GM18507 (cell line): ENCODE data around the gene GALNS.

ENCODE experiments used
- DNase-seq: peaks from one replicate; pipeline ENCODE4 v3.0.0; 2011; ENCODE audit warnings: low read depth; ENCODE audit not compliant: insufficient read length; ENCODE audit errors: extremely low spot score
- FAIRE-seq: peaks from 2 replicates; lab custom pipeline; 2011; peaks lifted over from hg19 to GRCh38; lab: Jason Lieb, UNC

Gene GALNS

DNA sequence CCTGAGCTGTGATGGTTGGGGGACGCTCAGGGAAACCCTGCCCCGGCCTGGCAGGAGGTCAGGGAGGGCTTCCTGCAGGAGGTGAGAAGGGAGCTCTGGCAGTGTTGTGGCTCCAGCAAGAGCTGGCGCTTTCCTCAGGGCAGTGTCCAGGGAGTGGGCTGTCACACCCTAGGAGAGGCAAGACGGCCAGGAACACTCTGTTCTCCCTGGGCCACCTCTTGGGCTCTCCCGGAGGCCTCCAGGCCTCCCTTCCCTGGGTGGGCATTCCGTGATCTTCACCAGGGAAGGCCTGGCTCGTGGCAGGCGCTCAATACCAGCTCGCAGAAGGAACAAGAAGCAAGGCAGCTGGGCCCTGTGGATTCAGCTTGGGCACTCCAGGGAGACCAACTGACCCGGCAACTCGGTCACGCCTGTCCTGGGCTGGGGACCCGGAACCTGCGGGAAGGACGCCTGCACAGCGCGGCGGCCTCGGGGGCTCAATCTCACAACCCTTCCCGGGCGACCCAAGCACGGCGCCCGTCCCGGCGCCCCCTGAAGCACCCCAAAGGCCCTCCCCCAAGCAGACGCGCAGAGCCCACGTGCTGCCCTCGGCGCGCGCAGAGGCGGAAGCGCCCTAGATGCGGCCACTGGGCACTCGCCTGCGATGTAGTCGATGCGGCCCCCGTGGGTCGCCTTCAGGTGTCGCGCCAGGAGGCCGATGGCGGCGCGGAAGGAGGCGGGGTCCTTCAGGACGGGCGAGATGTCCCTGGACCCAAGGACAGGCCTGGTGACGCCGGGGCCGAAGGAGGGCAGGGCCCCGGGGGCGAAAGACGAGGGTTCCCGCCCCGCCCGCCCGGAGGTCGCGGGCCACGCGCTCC is 45.6 kb downstream of the GALNS start:
- peak; percentile 18 for FAIRE-seq
- DNase-seq, result no peak

DNA sequence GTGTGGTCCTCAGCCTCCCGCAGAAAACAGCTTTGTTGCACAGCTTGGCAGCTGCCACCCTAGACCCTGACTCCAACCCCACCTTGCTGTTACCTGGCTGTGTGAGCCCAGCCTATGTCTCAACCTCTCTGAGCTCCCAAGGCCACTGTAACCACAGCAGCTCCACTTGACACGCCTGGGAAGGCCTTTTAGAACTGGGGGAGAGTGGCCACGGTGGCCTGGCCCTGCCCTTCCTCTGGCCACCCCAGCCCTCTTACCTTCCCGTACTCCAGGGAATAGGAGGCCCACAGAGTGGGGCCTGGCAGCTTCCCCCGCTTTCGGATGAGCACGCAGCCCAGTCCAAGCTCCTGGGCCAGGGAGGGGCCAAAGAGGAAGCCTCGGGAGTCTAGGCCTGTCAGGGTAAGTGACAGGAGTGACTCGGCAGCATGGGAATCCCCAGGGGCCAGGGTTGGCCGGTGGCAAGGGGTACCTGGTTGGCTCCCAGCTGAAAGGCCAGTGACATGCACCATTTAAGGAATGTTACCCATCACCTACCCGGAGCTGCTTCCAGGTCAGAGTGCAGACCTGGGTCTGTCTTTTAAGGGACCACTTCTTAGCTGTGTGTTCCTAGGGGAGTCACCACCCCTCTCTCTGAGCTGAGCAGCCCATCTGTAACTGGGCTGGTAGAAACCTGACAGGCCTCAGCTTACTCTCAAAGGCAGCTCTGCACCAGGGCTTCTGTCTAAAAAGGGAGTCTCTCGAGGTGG is 46.4 kb downstream of the GALNS start:
- FAIRE-seq, result no peak
- no peak for DNase-seq

DNA sequence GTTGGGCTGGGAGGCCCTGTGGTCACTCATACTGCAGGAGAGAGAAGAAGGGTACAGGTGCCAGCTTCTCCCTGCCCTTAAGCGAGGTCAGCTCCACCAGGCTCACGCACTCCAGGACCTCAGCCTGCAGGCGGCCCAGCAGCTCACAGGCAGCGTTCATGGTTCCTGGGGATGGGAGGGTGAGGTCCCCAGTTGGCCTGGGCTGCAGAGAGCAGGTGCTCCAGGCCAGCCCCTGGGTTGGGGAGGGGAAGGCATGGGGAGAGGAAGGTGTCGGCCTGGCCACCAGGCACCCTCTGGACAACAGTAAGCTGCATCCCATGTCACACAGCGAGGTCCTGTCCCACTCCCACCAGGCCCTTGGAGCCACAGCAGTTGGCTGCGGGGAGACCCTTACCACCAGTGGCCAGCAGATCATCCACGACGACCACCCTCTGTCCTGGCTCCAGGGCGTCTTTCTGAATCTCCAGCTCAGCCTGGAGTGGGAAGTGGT is 47.0 kb downstream of the GALNS start:
- DNase-seq (no peak), FAIRE-seq (no peak)

DNA sequence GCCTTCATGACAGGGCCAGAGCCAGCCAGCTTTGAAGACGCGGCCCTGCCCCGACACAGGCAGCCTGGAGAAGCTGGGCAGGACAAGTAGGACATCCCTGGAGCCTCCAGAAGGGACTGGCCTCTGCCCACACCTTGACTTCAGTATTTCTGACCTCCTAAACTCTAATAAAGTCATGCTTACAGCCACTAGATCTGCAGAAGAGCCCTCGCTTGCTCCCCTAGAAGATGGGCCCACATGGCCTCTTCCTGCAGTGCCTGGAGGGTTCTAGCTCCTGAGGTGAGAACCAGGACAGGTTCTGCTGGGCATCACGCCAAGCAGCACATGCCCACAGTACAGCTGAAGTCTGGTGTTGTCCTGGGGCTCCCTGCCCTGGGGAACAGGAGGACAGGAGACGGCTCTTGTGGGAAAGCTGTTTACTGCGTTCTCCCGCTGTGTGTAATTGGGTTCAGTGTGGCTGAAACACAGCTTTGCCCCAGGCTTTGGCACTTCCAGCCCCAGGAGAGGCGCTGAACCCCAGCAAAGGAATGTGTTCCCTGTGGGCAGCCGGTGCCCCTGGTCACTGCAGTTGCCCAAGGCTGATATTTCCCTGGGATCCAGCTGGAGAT is 47.6 kb downstream of the GALNS start:
- FAIRE-seq (no peak), DNase-seq (no peak)

DNA sequence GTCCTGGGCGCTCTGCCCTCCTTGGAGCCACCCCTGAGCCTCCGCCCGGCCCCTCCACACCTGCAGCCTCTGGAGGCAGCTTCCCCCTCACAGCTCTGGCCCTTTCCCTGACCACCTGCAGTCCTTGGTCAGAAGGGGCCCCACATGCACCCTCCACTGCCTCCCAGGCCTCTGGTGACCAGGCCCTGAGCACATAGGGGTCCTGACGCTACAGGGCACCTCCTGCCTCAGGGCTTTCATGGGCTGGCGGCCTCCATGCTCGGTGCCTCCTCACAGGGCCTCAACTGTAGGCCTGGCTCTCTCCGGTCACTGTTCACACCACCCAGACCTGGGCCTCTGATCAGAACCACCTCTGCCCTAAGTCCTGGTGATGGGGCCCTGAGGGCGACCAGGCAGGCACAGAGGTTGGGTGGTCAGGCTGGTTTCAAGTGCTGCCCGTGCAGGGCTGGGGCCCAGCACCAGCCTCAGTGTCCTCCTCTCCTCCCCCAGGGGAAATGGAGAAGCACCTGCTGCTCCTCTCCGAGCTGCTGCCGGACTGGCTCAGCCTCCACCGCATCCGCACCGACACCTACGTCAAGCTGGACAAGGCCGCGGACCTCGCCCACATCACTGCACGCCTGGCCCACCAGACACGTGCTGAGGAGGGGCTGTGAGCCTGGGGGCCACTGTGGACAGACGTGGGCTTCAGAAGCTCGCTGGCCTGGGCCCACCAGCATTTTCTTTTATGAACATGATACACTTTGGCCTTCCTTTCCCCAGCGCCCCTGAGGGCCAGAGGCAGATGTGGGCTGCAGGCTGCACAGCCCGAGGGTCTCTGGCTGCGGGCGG is 48.9 kb downstream of the GALNS start:
- FAIRE-seq (no peak), DNase-seq (no peak)

DNA sequence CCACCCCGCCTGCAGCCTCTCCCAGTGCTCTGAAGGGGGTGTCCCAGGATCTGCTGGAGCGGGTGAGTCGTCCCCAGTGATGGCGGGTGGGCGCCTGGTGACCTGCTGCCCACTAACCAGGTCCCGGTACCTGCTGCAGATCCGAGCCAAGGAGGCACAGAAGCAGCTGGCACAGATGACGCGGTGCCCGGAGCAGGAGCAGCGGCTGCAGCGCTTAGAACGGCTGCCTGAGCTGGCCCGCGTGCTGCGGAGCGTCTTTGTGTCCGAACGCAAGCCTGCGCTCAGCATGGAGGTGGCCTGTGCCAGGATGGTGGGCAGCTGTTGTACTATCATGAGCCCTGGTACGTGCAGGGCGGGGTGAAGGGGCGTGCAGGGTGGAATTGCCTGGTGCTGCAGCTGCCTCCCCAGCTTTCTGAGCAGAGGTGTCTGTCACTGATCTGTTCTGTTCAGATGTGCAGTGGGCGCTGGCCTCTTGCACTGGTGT is 49.6 kb downstream of the GALNS start:
- DNase-seq (no peak), FAIRE-seq (no peak)

DNA sequence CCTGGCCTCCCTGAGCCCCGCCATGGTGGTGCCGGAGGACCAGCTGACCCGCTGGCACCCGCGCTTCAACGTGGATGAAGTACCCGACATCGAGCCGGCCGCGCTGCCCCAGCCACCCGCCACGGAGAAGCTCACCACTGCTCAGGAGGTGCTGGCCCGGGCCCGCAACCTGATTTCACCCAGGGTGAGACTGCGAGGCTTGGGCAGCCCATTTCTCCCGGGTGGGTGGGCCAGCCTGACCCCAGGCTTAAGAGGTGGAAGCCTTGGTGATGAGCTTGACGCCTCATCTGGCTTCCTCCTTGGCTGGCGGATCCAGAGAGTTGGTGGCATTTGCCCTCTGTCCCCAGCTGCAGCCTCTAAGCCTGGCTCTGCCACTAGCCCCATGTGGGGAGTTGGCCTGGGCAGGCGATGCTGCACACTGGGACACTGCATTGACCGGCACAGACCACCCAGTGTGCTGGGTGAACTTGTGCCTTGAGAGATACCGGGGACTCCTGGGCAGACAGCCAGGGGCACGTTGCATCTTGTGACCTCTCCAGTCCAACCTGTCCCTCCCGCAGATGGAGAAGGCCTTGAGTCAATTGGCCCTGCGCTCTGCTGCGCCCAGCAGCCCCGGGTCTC is 50.1 kb downstream of the GALNS start:
- DNase-seq (no peak), FAIRE-seq (no peak)

DNA sequence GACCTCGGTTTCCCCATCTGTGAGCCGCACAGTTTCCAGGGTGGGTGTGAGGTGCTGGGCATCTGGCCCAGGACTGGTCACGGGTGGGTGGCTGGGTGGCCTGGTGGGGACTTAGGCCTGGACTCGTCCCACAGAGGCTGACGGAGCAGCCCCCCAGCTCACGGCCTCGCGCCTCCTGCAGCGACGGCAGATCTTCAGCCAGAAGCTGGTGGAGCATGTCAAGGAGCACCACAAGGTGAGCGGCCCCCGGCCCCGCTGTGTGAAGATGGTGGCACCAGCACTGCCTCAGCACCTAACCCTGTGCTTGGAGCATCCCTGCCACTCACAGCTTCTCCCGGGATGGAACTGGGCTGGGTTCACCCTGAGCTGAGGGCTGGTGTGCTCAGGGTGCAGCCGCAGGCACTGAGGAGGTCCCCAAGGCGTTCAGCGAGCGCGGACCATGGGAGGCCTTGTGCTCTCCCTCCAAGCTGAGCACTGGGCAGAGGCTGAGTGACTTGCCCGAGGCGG is 50.8 kb downstream of the GALNS start:
- DNase-seq, result no peak
- FAIRE-seq, result no peak

DNA sequence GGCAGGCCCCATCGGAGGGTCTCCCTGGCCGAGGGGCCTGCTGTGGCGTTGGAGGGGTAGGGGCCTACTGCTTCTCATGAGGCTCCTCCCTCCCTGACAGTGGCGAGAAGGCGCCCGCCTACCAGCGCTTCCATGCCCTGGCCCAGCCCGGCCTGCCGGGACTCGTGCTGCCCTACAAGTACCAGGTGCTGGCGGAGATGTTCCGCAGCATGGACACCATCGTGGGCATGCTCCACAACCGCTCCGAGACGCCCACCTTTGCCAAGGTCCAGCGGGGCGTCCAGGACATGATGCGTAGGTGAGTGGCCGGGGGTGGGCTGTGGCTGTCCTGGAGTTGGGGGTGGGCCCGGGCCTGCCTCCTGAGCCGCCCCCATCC is 51.4 kb downstream of the GALNS start:
- FAIRE-seq (no peak), DNase-seq (no peak)

DNA sequence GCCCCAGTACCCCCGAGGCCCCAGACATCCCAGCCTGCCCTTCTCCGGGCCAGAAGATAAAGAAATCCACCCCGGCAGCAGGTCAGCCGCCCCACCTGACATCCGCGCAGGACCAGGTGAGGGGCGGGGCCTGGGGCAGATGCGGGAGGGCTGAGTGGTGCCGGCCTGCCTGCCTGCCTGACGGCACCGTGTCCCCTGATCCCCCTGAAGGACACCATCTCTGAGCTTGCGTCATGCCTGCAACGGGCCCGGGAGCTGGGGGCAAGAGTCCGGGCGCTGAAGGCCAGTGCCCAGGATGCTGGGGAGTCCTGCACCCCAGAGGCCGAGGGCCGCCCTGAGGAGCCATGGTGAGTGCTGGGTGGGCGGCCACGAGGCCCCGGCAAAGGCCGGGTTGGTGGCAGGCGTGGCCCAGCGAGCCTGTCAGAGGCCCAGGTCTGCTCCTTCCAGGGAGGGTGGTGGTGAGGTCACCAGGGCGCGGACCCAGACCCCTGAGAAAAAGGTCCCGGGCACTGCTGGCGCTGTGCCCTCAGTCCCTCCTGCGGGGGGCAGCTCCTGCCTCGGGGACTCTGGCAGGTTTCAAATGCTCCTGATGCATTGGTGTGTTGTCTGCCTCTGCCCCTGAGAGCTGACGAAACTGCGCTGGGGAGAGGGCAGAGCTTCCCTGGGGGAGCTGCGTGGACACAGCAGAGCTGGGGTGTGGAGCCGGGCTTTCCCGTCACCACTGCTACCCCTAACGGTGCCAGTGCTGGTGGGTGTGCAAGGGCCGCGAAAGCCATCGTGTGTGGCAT is 52.0 kb downstream of the GALNS start:
- no peak for FAIRE-seq

DNA sequence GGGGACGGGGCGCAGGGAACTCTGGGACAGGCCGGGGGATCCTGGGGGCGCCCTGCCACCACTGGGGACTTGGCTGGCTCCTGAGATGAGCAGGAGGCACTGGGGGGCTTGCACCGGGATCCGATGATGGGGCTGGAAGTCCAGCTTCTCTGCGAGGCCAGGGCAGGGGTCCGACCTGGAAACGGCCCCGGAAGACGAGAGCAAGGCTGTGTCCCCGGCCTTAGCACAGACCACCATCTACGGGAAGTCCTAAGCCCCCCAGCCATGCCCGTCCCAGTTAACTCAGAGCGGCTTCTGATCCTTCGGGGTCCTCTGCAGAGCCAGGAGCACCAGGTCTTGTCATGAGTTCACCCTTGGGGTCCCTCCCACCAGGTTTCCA is 52.6 kb downstream of the GALNS start:
- no peak for FAIRE-seq

More for the DNA sequence above, 52.0 kb downstream of the GALNS start:
- DNase-seq, result no peak

DNA sequence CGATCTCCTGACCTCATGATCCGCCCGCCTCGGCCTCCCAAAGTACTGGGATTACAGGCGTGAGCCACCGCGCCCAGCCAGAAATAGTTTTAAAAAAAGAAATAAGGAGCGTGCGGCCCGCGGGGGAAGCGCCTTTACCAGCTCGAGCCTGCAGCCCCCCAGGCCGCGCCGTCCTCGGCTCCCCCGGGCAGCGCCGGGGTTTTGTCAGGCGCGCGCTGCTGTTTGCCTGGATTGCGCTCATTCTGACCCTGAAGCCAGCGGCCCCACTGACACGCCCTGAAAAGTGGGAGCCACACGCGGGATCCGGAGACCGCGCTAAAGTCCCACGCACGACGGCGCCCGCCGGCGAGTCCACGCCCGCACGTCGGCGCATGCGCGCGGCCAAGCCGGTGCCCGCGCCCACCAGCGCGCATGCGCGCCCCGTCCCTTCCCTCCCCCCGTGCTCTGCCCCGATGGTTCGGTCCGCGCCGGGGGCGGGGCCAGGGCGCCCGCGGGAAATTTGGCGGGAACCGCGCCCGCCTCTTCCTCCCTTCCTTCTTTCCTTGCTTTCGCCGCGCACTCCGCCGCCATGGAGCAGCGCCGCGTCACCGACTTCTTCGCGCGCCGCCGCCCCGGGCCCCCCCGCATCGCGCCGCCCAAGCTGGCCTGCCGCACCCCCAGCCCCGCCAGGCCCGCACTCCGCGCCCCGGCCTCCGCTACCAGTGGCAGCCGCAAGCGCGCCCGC is 53.3 kb downstream of the GALNS start, which contains the start of gene CDT1:
TSS of gene CDT1 (plus strand) at position 526 of the 724 bp plus-strand sequence. CDS start at position 569, 43 bp downstream.
- DNase-seq (peak; percentile 98), FAIRE-seq (peak; percentile 91)

More for the DNA sequence above, 52.6 kb downstream of the GALNS start:
- no peak for DNase-seq

DNA sequence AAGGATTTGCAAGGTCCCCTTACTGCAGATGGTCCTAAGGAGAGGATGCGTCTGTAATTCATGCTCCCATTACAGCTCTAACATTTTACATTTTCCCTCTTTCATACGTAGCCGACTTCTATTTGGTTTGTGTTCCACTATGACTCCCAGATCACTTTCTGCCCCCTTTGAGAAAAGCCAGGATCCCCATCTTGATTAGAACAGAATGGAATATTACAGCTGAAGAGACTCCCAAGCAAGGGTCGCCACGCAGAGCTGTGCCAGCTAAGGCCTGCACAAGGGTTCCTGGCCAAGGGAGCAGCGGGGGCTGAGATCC is 56.5 kb downstream of the GALNS start:
- FAIRE-seq, result no peak
- DNase-seq, result no peak

DNA sequence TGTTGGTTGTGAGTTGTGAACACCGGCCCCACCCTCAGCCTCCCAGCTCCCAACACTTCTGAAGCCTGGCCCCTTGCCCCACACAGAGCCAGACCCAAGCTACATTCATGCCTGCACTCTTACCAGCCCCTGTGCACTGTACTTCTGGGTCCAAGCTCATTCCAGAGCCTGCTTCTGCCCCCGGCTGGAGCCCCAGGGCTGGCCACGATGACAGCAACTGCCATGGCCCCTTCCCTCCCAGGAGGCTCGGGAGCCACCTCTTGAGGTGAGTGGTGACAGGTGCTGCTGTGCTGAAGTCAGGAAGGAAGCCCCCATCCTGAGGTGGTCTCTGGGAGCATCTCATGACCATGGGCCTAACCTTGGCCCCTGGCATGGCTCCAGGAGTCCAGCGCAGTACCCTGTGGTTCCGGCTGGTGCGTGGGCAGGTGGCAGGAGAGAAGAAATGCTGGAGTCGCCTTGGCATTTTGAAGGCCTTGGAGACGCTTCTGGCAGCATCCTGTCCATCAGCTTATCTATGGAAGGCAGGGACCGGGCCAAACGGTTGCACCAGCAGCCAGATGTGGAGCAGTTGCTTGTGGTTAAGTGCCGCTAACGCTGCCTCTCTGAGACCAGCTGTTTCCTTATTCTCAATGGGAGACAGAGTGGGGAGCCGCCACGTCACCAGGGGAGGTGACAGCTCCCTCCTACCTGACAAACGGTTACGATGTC is 57.0 kb downstream of the GALNS start:
- FAIRE-seq (no peak), DNase-seq (no peak)

DNA sequence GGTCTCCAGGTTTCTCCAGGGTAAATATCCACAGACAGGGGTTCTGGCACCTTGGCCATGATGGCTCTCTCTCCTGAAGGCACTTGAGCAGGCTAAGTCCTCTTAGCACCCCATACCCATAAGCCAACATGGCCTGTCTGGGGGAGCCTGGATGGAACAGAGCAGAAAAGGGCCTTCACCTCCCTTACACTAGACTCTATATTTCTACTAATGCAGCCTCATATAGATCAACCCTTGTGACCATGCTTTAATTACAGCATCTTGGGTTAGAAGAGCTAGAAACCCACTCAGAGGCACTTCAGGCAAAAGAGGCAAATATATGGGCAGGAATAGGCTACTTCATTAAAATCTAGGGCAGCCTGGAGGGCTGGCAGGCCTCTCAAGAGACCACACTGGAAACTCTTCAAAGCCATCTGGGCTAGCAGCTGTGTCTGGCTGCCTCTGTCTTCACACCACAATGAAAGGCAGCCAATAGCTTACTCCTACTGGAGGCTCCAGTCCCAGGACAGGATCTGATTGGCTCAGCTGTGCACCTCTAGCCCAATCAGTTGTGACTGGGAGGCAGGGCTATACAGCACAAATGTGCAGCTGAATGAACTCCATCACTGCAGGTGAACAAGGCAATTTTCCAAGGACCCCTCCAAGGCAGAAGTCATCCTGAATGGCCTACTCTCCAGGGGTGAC is 57.8 kb downstream of the GALNS start:
- FAIRE-seq (no peak), DNase-seq (no peak)

DNA sequence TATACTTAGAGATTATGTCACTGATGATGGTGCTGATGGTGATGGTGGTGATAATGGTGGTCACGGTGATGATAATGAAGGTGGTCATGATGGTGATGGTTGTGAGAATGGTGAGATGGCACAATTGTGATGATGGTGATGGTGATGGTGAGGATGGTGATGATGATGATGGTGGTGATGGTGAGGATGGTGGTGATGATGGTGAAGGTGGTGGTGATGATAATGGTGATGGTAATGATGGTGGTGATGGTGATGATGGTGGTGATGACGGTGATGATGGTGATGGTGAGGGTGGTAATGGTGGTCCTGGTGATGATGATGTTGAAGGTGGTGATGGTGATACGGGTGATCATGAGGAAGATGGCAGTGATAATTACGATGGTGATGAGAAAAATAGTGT is 58.7 kb downstream of the GALNS start:
- DNase-seq, result no peak
- FAIRE-seq, result no peak
